GM18858 (cell line): ENCODE results near the gene EHD2.
"Not testable (repeated sequence)": the region's sequence is repeated elsewhere in the genome, so short reads cannot be mapped to it uniquely, and the experiment has no call there.

ENCODE experiments used
- ATAC-seq: cut with Tn5 transposase; IDR thresholded peaks from one replicate; pipeline ENCODE4 v1.9.1; 2021; ENCODE audit not compliant: unreplicated experiment

EHD2 gene

GRCh38 chr19:47714339-47714738 lies 1.1 kb downstream of the EHD2 start:
- ATAC-seq = no peak

- ATAC-seq = not testable (repeated sequence)
These were observed 1.6 kb downstream of the EHD2 start for GRCh38 chr19:47714855-47715254.

- ATAC-seq = no peak
These were observed 3.2 kb downstream of the EHD2 start for GRCh38 chr19:47716270-47716937.

GRCh38 chr19:47718415-47719046 lies 5.3 kb downstream of the EHD2 start:
- ATAC-seq = not testable (repeated sequence)

- ATAC-seq = no peak
These were observed 6.0 kb downstream of the EHD2 start for GRCh38 chr19:47719047-47719859.

- ATAC-seq = no peak
These were observed 7.6 kb downstream of the EHD2 start for GRCh38 chr19:47720669-47721422.

- no peak for ATAC-seq
These were observed 10.3 kb downstream of the EHD2 start for GRCh38 chr19:47723581-47723940.

GRCh38 chr19:47725759-47726401 lies 12.7 kb downstream of the EHD2 start:
- ATAC-seq = no peak

- ATAC-seq = no peak
These were observed 13.2 kb downstream of the EHD2 start for GRCh38 chr19:47726467-47726866.

- ATAC-seq = not testable (repeated sequence)
These were observed 15.1 kb downstream of the EHD2 start for GRCh38 chr19:47728295-47728694.

GRCh38 chr19:47729468-47729798 lies 16.2 kb downstream of the EHD2 start:
- no peak for ATAC-seq

GRCh38 chr19:47729799-47730520 lies 16.7 kb downstream of the EHD2 start:
- ATAC-seq = no peak

GRCh38 chr19:47730521-47730889 lies 17.3 kb downstream of the EHD2 start:
- no peak for ATAC-seq

- ATAC-seq = no peak
These were observed 17.7 kb downstream of the EHD2 start for GRCh38 chr19:47730910-47731309.

GRCh38 chr19:47735131-47735530 lies 21.9 kb downstream of the EHD2 start:
- ATAC-seq = no peak

- ATAC-seq = no peak
These were observed 27.8 kb downstream of the EHD2 start for GRCh38 chr19:47740866-47741519.

- ATAC-seq = no peak
These were observed 28.4 kb downstream of the EHD2 start for GRCh38 chr19:47741544-47742140.

- no peak for ATAC-seq
These were observed 29.4 kb downstream of the EHD2 start for GRCh38 chr19:47742634-47743033.
